Fibroblast of lung (primary cell): ENCODE data around the gene SLC30A7.

Experiments used
- EZH2 ChIP-seq: IDR thresholded peaks from 2 replicates; pipeline ENCODE4 v1.5.1; 2012; ENCODE audit warnings: low read length, control low read depth, mild to moderate bottlenecking; ENCODE audit errors: missing control alignments
- TF ChIP-seq, protein P1 (sequence below), 2 donors: IDR thresholded peaks in 1 of 2; conservative IDR thresholded peaks in 1 of 2; 1 replicate in 1 of 2; 2 replicates in 1 of 2; pipeline ENCODE4 v1.5.1; 2011 to 2012; ENCODE audit warnings: low read length in 2 of 2, control low read depth in 1 of 2, inconsistent platforms in 1 of 2, low read depth in 1 of 2, mild to moderate bottlenecking in 1 of 2

DNA sequence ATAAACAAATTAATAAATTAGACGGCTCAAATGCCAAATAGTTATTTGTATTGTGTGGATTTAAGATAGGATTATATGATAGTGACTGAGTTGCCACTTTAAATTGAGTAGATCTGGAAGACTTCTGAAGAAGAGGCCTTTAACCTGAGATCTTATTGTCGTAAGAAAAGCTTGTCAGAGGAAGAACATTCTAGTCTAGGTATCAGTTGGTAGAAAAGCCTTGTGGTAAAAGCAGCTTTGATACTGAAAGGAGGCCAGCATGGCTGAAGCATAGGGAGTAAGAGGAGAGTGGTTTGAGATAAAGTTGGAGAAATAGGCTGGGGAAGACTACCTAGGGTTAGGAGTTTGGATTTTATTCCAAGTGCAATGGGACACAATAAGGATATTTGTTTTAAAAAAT lies 29.1 kb downstream of the SLC30A7 start:
- TF ChIP-seq, protein P1, sequence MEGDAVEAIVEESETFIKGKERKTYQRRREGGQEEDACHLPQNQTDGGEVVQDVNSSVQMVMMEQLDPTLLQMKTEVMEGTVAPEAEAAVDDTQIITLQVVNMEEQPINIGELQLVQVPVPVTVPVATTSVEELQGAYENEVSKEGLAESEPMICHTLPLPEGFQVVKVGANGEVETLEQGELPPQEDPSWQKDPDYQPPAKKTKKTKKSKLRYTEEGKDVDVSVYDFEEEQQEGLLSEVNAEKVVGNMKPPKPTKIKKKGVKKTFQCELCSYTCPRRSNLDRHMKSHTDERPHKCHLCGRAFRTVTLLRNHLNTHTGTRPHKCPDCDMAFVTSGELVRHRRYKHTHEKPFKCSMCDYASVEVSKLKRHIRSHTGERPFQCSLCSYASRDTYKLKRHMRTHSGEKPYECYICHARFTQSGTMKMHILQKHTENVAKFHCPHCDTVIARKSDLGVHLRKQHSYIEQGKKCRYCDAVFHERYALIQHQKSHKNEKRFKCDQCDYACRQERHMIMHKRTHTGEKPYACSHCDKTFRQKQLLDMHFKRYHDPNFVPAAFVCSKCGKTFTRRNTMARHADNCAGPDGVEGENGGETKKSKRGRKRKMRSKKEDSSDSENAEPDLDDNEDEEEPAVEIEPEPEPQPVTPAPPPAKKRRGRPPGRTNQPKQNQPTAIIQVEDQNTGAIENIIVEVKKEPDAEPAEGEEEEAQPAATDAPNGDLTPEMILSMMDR (conservative IDR thresholded peaks at IDR 0.05 in 1 of 2, IDR thresholded peaks at IDR 0.05 in 1 of 2; ENCODE audit: low read depth in 1 of 2, low read length in 2 of 2), result no peak
- TF ChIP-seq EZH2, result no peak
